CD4-positive, alpha-beta T cell treated with Interferon gamma for 1 hour (primary cell): ENCODE data around the gene YIF1A.

Experiments used
- DNase-seq: peaks from one replicate; pipeline ENCODE4 v3.0.0-alpha.2; 2020

YIF1A gene

GRCh38 chr11:66239998-66240780 lies 48.8 kb downstream of the YIF1A start:
- no peak for DNase-seq

DNA sequence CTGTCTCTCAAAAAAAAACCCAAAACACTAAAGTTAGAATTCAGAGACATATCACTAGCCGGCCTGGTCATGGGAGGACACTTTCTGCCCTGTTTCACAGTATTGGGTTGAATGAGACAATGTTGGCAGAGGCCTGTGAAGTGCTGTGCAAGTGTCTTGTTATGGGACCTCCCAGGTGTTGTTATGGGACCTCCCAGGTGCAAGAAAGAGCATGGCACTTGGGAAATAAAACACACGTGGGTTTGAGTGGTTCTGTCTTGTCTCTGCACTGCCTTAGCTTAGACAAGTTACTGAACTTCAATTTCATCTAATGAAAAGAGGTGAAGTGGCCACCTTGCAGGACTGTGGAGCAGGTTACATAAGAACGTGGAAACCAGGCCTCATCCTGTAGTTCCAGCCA lies 49.4 kb downstream of the YIF1A start:
- DNase-seq, result no peak

GRCh38 chr11:66238786-66239413 lies 50.0 kb downstream of the YIF1A start:
- DNase-seq, result no peak

- no peak for DNase-seq
Measured at GRCh38 chr11:66237867-66238266, 51.1 kb downstream of the YIF1A start.

DNA sequence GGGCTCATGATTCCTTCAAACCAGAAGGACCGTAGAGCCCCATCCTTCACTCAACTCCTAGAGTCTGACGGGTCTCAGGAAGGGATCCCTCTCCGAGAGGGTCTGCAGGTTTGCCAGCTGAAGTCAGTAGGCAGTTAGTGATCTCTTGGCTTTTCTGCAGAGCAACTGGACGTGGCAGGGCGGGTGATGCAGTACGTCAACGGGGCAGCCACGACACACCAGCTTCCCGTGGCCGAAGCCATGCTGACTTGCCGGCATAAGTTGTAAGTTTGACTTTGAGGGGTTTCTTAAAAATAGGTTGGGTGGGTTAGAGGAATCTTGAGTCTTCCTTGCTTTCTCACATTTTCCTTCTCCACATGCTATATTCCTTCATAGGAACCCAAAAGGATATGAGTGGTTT lies 53.8 kb downstream of the YIF1A start:
- DNase-seq, result no peak
